HepG2 (cell line): Measurements from ENCODE around the gene TANGO2. TPM values are rescaled to one million over a fixed set of nuclear protein-coding genes. Genes with fewer than 3 reads are reported as not detected.

Experiments used
- ATAC-seq: fragments of 200-7000 bp; cut with Tn5 transposase; 3 replicates; pipeline ENCODE4 v1.9.1; 2020; ENCODE audit warnings: mild to moderate bottlenecking, moderate library complexity
- BruUV-seq: library from RNA; stranded (reverse); fragments of 400-500 nt; replicated peaks from 2 replicates; lab custom pipeline; 2021; lab: Mats Ljungman, UMichigan
- CTCF ChIA-PET: fragments of 300-600 bp; formaldehyde crosslinking; extraction: SDS; loops from one replicate; lab custom pipeline; 2021; ENCODE audit warnings: low total read pairs, inconsistent platforms, low intra/inter-chr PET ratio; lab: Yijun Ruan, JAX
- POLR2A ChIA-PET: fragments of 350-600 bp; sonication (Branson Sonifier 250); formaldehyde crosslinking; loops from one replicate; lab custom pipeline; 2020; ENCODE audit warnings: antibody characterized with exemption, inconsistent platforms; lab: Yijun Ruan, JAX
- DNase-seq: peaks from one replicate; pipeline ENCODE4 v3.0.0-alpha.2; 2015; ENCODE audit warnings: low spot score
- FAIRE-seq: peaks from 3 replicates; lab custom pipeline; 2011; peaks lifted over from hg19 to GRCh38; lab: Jason Lieb, UNC
- H2AFZ ChIP-seq: one replicate; pipeline ENCODE4 v1.6.1; 2011; ENCODE audit warnings: low read length, inconsistent platforms
- H3K27ac ChIP-seq: fragments of 300-600 bp; 3 replicates; pipeline ENCODE4 v1.8.0; 2011; ENCODE audit warnings: mixed run types, mild to moderate bottlenecking, mixed read lengths, low read length, inconsistent platforms; ENCODE audit not compliant: insufficient read depth; ENCODE audit errors: extremely low read length
- H3K27me3 ChIP-seq, 2 experiments: fragments of 200-600 bp in 1 of 2; 2 replicates in 1 of 2; 3 replicates in 1 of 2; pipeline versions ENCODE4 v1.6.0 to v1.8.0; 2011; ENCODE audit warnings: low read length in 2 of 2, mild to moderate bottlenecking in 2 of 2, moderate library complexity in 2 of 2, inconsistent platforms in 1 of 2; ENCODE audit not compliant: insufficient read depth in 2 of 2, control insufficient read depth in 1 of 2
- H3K36me3 ChIP-seq, 2 experiments: fragments of 200-600 bp in 1 of 2; replicated peaks in 1 of 2; 2 replicates in 1 of 2; 3 replicates in 1 of 2; pipeline versions ENCODE4 v1.5.1 to v1.8.0; 2011; ENCODE audit warnings: low read length in 2 of 2, inconsistent platforms in 1 of 2; ENCODE audit not compliant: insufficient read depth in 2 of 2, control insufficient read depth in 1 of 2
- H3K4me1 ChIP-seq: 2 replicates; pipeline ENCODE4 v1.5.1; 2012; ENCODE audit warnings: low read length, inconsistent platforms; ENCODE audit not compliant: insufficient read depth
- H3K4me2 ChIP-seq: 2 replicates; pipeline ENCODE4 v1.6.0; 2011; ENCODE audit warnings: low read depth, low read length, inconsistent platforms
- H3K4me3 ChIP-seq, 3 experiments: fragments of 200-600 bp in 1 of 3; sonication (generic), shearing (Covaris generic) in 1 of 3; replicated peaks in 1 of 3; 2 replicates each; pipeline ENCODE4 v1.5.1; 2011 to 2016; ENCODE audit warnings: low read length in 3 of 3, inconsistent platforms in 2 of 3, low read depth in 2 of 3, mild to moderate bottlenecking in 2 of 3, control low read depth in 1 of 3, mixed read lengths in 1 of 3; ENCODE audit not compliant: insufficient read depth in 1 of 3
- H3K79me2 ChIP-seq: one replicate; pipeline ENCODE4 v1.6.1; 2011; ENCODE audit warnings: low read length, inconsistent platforms; ENCODE audit not compliant: insufficient read depth
- H3K9ac ChIP-seq: 2 replicates; pipeline ENCODE4 v1.6.0; 2011; ENCODE audit warnings: mild to moderate bottlenecking, low read depth, low read length, inconsistent platforms; ENCODE audit not compliant: insufficient read depth
- H3K9me3 ChIP-seq: 2 replicates; pipeline ENCODE4 v1.5.1; 2012; ENCODE audit warnings: mild to moderate bottlenecking, low read length
- H4K20me1 ChIP-seq: 2 replicates; pipeline ENCODE4 v1.6.0; 2011; ENCODE audit warnings: inconsistent platforms, mild to moderate bottlenecking, low read length, moderate library complexity; ENCODE audit not compliant: insufficient read depth
- CBFB ChIP-seq: sonication (generic); formaldehyde crosslinking; IDR thresholded peaks from 2 replicates; pipeline ENCODE4 v1.4.0; 2020; ENCODE audit warnings: missing genetic modification reagents
- CENPX ChIP-seq: sonication (generic); formaldehyde crosslinking; IDR thresholded peaks from 2 replicates; pipeline ENCODE4 v1.9.0; 2021; ENCODE audit warnings: mild to moderate bottlenecking, missing genetic modification reagents, moderate library complexity
- IRF2 ChIP-seq: IDR thresholded peaks from 2 replicates; pipeline ENCODE4 v1.6.1; 2018; ENCODE audit warnings: missing genetic modification reagents, missing compliant biosample characterization
- NFATC3 ChIP-seq: sonication (generic); formaldehyde crosslinking; IDR thresholded peaks from 2 replicates; pipeline ENCODE4 v1.5.1; 2020; ENCODE audit warnings: mild to moderate bottlenecking, missing genetic modification reagents
- PRDM10 ChIP-seq: sonication (generic); formaldehyde crosslinking; IDR thresholded peaks from 2 replicates; pipeline ENCODE4 v1.4.0; 2020; ENCODE audit warnings: low read depth, missing genetic modification reagents
- SMAD1 ChIP-seq: sonication (generic); formaldehyde crosslinking; IDR thresholded peaks from 2 replicates; pipeline ENCODE4 v1.4.0; 2020; ENCODE audit warnings: missing genetic modification reagents, low read depth, mild to moderate bottlenecking, borderline replicate concordance
- SPEN ChIP-seq: sonication (generic); formaldehyde crosslinking; IDR thresholded peaks from 2 replicates; pipeline ENCODE4 v1.5.1; 2020; ENCODE audit warnings: low read depth, mild to moderate bottlenecking, missing genetic modification reagents
- TAF1 ChIP-seq: sonication (generic); formaldehyde crosslinking; IDR thresholded peaks from 2 replicates; pipeline ENCODE4 v1.4.0; 2020; ENCODE audit warnings: missing genetic modification reagents
- ZBTB1 ChIP-seq: sonication (generic); formaldehyde crosslinking; IDR thresholded peaks from 2 replicates; pipeline ENCODE4 v1.4.0; 2020; ENCODE audit warnings: missing genetic modification reagents, borderline replicate concordance
- ZFAT ChIP-seq: sonication (generic); formaldehyde crosslinking; conservative IDR thresholded peaks from 2 replicates; pipeline ENCODE4 v1.8.1; 2023; ENCODE audit warnings: missing genetic modification reagents, inconsistent platforms
- ZNF598 ChIP-seq: sonication (generic); formaldehyde crosslinking; IDR thresholded peaks from 2 replicates; pipeline ENCODE4 v1.5.1; 2020; ENCODE audit warnings: mild to moderate bottlenecking, missing genetic modification reagents, borderline replicate concordance
- ZNF841 ChIP-seq: sonication (generic); formaldehyde crosslinking; IDR thresholded peaks from 2 replicates; pipeline ENCODE4 v1.8.1; 2023; ENCODE audit warnings: missing genetic modification reagents, borderline replicate concordance
- ZSCAN29 ChIP-seq: sonication (generic); formaldehyde crosslinking; conservative IDR thresholded peaks from 2 replicates; pipeline ENCODE4 v1.4.0; 2020; ENCODE audit warnings: mild to moderate bottlenecking, missing genetic modification reagents
- WGBS: methylation state at CpG from one replicate; pipeline ENCODE4 v1.1.6; 2017; ENCODE audit warnings: low lambda C conversion rate; 5-methylcytosine and 5-hydroxymethylcytosine counted together
- in situ Hi-C: cut with HindIII; loops from 2 replicates; pipeline ENCODE4 v1.10.0; 2017; ENCODE audit warnings: low pct_unique_long_range_greater_than_20kb; ENCODE audit not compliant: extremely low pct_ligation_motif_present
- intact Hi-C: fragments of 100-400 bp; cut with micrococcal nuclease; formaldehyde crosslinking; loops from one replicate; pipeline ENCODE4 v1.10.0; 2022; ENCODE audit not compliant: unreplicated experiment
- polyA plus RNA-seq, 8 experiments: library from polyadenylated mRNA; depleted of rRNA in 3 of 8; stranded (reverse) in 7 of 8; unstranded in 1 of 8; fragments of >200 nt; fragmentation: Illumina TruSeq in 4 of 8; extraction: Trizol in 4 of 8; gene quantifications; 2 replicates each; pipeline versions ENCODE4 v1.2.1 to v1.2.3, GENCODE V29; 2011 to 2016; ENCODE audit warnings: low read depth in 4 of 8, missing spikeins in 1 of 8, mixed read lengths in 1 of 8; ENCODE audit not compliant: insufficient read depth in 1 of 8
- total RNA-seq, 5 experiments: library from RNA; depleted of rRNA; stranded (reverse); fragments of >200 nt; fragmentation: Illumina TruSeq; extraction: Trizol; gene quantifications; 2 replicates each; pipeline ENCODE4 v1.2.3, GENCODE V29; 2016; ENCODE audit warnings: low read depth in 1 of 5
- TF ChIP-seq, protein P1 (sequence below): sonication (generic); formaldehyde crosslinking; IDR thresholded peaks from 2 replicates; pipeline ENCODE4 v1.8.1; 2023; ENCODE audit warnings: missing genetic modification reagents, mild to moderate bottlenecking, borderline replicate concordance
- TF ChIP-seq, protein P2 (sequence below): sonication (generic); formaldehyde crosslinking; IDR thresholded peaks from 2 replicates; pipeline ENCODE4 v1.9.0; 2021; ENCODE audit warnings: missing genetic modification reagents, mild to moderate bottlenecking, borderline replicate concordance

TANGO2 gene
- total and polyA plus RNA-seq, 2 of the 13 experiments (the other 11 are each of a cell fraction or from before 2014, with no cell fraction given): 12.9 to 14.8 TPM

- TF ChIP-seq PRDM10 (no peak), SPEN (CRISPR knock-in tag) (no peak)
- TF ChIP-seq, all 625 proteins: peak for 0
Measured at GRCh38 chr22:20029550-20030225, 8.8 kb downstream of the TANGO2 start (continued).

GRCh38 chr22:20031732-20032406 is 11.0 kb downstream of the TANGO2 start:
- 94% methylated on average over 8 of the region's 16 CpGs for WGBS
- TF ChIP-seq ZNF598 (CRISPR knock-in tag) (no peak), CENPX (CRISPR knock-in tag) (no peak), TAF1 (no peak), ZSCAN29 (CRISPR knock-in tag) (no peak), ZBTB1 (no peak), SMAD1 (CRISPR knock-in tag) (no peak), ZNF841 (CRISPR knock-in tag) (no peak), ZFAT (CRISPR knock-in tag) (no peak), CBFB (CRISPR knock-in tag) (no peak), IRF2 (no peak), NFATC3 (no peak)
- TF ChIP-seq, protein P1, sequence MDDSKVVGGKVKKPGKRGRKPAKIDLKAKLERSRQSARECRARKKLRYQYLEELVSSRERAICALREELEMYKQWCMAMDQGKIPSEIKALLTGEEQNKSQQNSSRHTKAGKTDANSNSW: no peak
- TF ChIP-seq, protein P2, sequence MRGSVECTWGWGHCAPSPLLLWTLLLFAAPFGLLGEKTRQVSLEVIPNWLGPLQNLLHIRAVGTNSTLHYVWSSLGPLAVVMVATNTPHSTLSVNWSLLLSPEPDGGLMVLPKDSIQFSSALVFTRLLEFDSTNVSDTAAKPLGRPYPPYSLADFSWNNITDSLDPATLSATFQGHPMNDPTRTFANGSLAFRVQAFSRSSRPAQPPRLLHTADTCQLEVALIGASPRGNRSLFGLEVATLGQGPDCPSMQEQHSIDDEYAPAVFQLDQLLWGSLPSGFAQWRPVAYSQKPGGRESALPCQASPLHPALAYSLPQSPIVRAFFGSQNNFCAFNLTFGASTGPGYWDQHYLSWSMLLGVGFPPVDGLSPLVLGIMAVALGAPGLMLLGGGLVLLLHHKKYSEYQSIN (CRISPR knock-in tag): no peak

More at GRCh38 chr22:20031732-20032406, 11.0 kb downstream of the TANGO2 start:
- CTCF ChIA-PET: no interaction called here
- H3K4me3 ChIP-seq: no peak overlapping the region
- no peaks in the 10 kb centered on the region for H3K79me2 ChIP-seq
- no peaks in the 10 kb centered on the region for H3K27me3 ChIP-seq
- H3K4me1 ChIP-seq: no peaks in the 10 kb centered on the region
- no peak for ATAC-seq
- no peak overlapping the region for H2AFZ ChIP-seq
- no TSS peak for BruUV-seq
- H3K27ac ChIP-seq: no peak overlapping the region
- no peak for DNase-seq
- H4K20me1 ChIP-seq: no peaks in the 10 kb centered on the region
- H3K9ac ChIP-seq: no peak overlapping the region
- H3K9me3 ChIP-seq: no peaks in the 10 kb centered on the region
- intact Hi-C loops (no loop called here), in situ Hi-C loops (no loop called here)
- H3K4me2 ChIP-seq: no peak overlapping the region
- peaks cover 2 to 4% of the 10 kb centered on the region in 2 experiments; a peak in 2 of 5 replicates for H3K36me3 ChIP-seq
- POLR2A ChIA-PET: no interaction called here
- no peak for FAIRE-seq
